ENCODE data around the gene AGRP.
"Not testable (repeated sequence)": the region's sequence is repeated elsewhere in the genome, so short reads cannot be mapped to it uniquely, and the experiment has no call there.

Gene AGRP

GRCh38 chr16:67517661-67518423, 34.5 kb upstream of the AGRP start:
- Histone ChIP-seq H3K4me1 (ENCODE audit: insufficient read depth, low read length) (peaks cover 2% of the 10 kb centered on the region), H3K4me3 (ENCODE audit: low read length) (no peak overlapping the region), H3K9me3 (ENCODE audit: low read length) (no peaks in the 10 kb centered on the region), H3K27me3 (ENCODE audit: insufficient read depth, low read length) (no peaks in the 10 kb centered on the region), H2AFZ (ENCODE audit: low read depth, low read length) (no peak overlapping the region), H3K36me3 (ENCODE audit: insufficient read depth, low read length) (no peaks in the 10 kb centered on the region)

- no peaks in the 10 kb centered on the region for H3K9me3 ChIP-seq (ENCODE audit: low read length)
- H3K4me3 ChIP-seq (ENCODE audit: low read length): no peak overlapping the region
- H3K27me3 ChIP-seq (ENCODE audit: insufficient read depth, low read length): no peaks in the 10 kb centered on the region
- no peak overlapping the region for H2AFZ ChIP-seq (ENCODE audit: low read depth, low read length)
- peaks cover 2% of the 10 kb centered on the region for H3K4me1 ChIP-seq (ENCODE audit: insufficient read depth, low read length)
- H3K36me3 ChIP-seq (ENCODE audit: insufficient read depth, low read length): no peaks in the 10 kb centered on the region
These were observed 33.8 kb upstream of the AGRP start for GRCh38 chr16:67517155-67517445.

GRCh38 chr16:67516296-67517154, 33.2 kb upstream of the AGRP start:
- no peak overlapping the region for H2AFZ ChIP-seq (ENCODE audit: low read depth, low read length)
- H3K4me3 ChIP-seq (ENCODE audit: low read length): no peak overlapping the region
- no peaks in the 10 kb centered on the region for H3K36me3 ChIP-seq (ENCODE audit: insufficient read depth, low read length)
- peaks cover 2% of the 10 kb centered on the region for H3K4me1 ChIP-seq (ENCODE audit: insufficient read depth, low read length)
- H3K27me3 ChIP-seq (ENCODE audit: insufficient read depth, low read length): no peaks in the 10 kb centered on the region
- H3K9me3 ChIP-seq (ENCODE audit: low read length): no peaks in the 10 kb centered on the region

GRCh38 chr16:67514382-67514828, 31.1 kb upstream of the AGRP start:
- H3K9me3 ChIP-seq (ENCODE audit: low read length): no peaks in the 10 kb centered on the region
- no peaks in the 10 kb centered on the region for H3K36me3 ChIP-seq (ENCODE audit: insufficient read depth, low read length)
- H2AFZ ChIP-seq (ENCODE audit: low read depth, low read length): no peak overlapping the region
- H3K27me3 ChIP-seq (ENCODE audit: insufficient read depth, low read length): no peaks in the 10 kb centered on the region
- H3K4me1 ChIP-seq (ENCODE audit: insufficient read depth, low read length): no peaks in the 10 kb centered on the region
- no peak overlapping the region for H3K4me3 ChIP-seq (ENCODE audit: low read length)

GRCh38 chr16:67513892-67514291, 30.5 kb upstream of the AGRP start:
- H2AFZ ChIP-seq (ENCODE audit: low read depth, low read length); H3K4me3 ChIP-seq (ENCODE audit: low read length); H3K36me3 ChIP-seq (ENCODE audit: insufficient read depth, low read length); H3K4me1 ChIP-seq (ENCODE audit: insufficient read depth, low read length); H3K27me3 ChIP-seq (ENCODE audit: insufficient read depth, low read length); H3K9me3 ChIP-seq (ENCODE audit: low read length): not testable (repeated sequence)

- Histone ChIP-seq H3K4me3 (ENCODE audit: low read length) (no peak overlapping the region), H3K9me3 (ENCODE audit: low read length) (no peaks in the 10 kb centered on the region), H3K36me3 (ENCODE audit: insufficient read depth, low read length) (no peaks in the 10 kb centered on the region), H3K4me1 (ENCODE audit: insufficient read depth, low read length) (peaks cover 9% of the 10 kb centered on the region), H3K27me3 (ENCODE audit: insufficient read depth, low read length) (no peaks in the 10 kb centered on the region), H2AFZ (ENCODE audit: low read depth, low read length) (no peak overlapping the region)
These were observed 25.7 kb upstream of the AGRP start for GRCh38 chr16:67509016-67509415.

- no peak overlapping the region for H3K4me3 ChIP-seq (ENCODE audit: low read length)
- peaks cover 9% of the 10 kb centered on the region for H3K4me1 ChIP-seq (ENCODE audit: insufficient read depth, low read length)
- H3K36me3 ChIP-seq (ENCODE audit: insufficient read depth, low read length): no peaks in the 10 kb centered on the region
- no peak overlapping the region for H2AFZ ChIP-seq (ENCODE audit: low read depth, low read length)
- no peaks in the 10 kb centered on the region for H3K9me3 ChIP-seq (ENCODE audit: low read length)
- no peaks in the 10 kb centered on the region for H3K27me3 ChIP-seq (ENCODE audit: insufficient read depth, low read length)
These were observed 23.1 kb upstream of the AGRP start for GRCh38 chr16:67506468-67506867.

- no peaks in the 10 kb centered on the region for H3K36me3 ChIP-seq (ENCODE audit: insufficient read depth, low read length)
- H3K4me3 ChIP-seq (ENCODE audit: low read length): no peak overlapping the region
- H3K4me1 ChIP-seq (ENCODE audit: insufficient read depth, low read length): peaks cover 9% of the 10 kb centered on the region
- no peaks in the 10 kb centered on the region for H3K9me3 ChIP-seq (ENCODE audit: low read length)
- H2AFZ ChIP-seq (ENCODE audit: low read depth, low read length): no peak overlapping the region
- H3K27me3 ChIP-seq (ENCODE audit: insufficient read depth, low read length): no peaks in the 10 kb centered on the region
These were observed 21.0 kb upstream of the AGRP start for GRCh38 chr16:67504031-67505021.

GRCh38 chr16:67499106-67499505, 15.8 kb upstream of the AGRP start:
- Histone ChIP-seq H3K9me3 (ENCODE audit: low read length) (no peaks in the 10 kb centered on the region), H3K36me3 (ENCODE audit: insufficient read depth, low read length) (no peaks in the 10 kb centered on the region), H3K4me1 (ENCODE audit: insufficient read depth, low read length) (no peaks in the 10 kb centered on the region), H3K27me3 (ENCODE audit: insufficient read depth, low read length) (no peaks in the 10 kb centered on the region), H2AFZ (ENCODE audit: low read depth, low read length) (no peak overlapping the region), H3K4me3 (ENCODE audit: low read length) (no peak overlapping the region)

- no peak overlapping the region for H3K4me3 ChIP-seq (ENCODE audit: low read length)
- H3K9me3 ChIP-seq (ENCODE audit: low read length): peaks cover 2% of the 10 kb centered on the region
- H3K4me1 ChIP-seq (ENCODE audit: insufficient read depth, low read length): peaks cover 11% of the 10 kb centered on the region
These were observed 7.2 kb upstream of the AGRP start for GRCh38 chr16:67490335-67491096.

GRCh38 chr16:67489401-67490083, 6.2 kb upstream of the AGRP start:
- Histone ChIP-seq H3K9me3 (ENCODE audit: low read length) (peaks cover 2% of the 10 kb centered on the region), H3K4me1 (ENCODE audit: insufficient read depth, low read length) (peaks cover 11% of the 10 kb centered on the region), H2AFZ (ENCODE audit: low read depth, low read length) (peak overlapping the region; percentile 66), H3K27me3 (ENCODE audit: insufficient read depth, low read length) (no peaks in the 10 kb centered on the region), H3K4me3 (ENCODE audit: low read length) (no peak overlapping the region), H3K36me3 (ENCODE audit: insufficient read depth, low read length) (peaks cover 5% of the 10 kb centered on the region)

More at GRCh38 chr16:67490335-67491096, 7.2 kb upstream of the AGRP start:
- peaks cover 2% of the 10 kb centered on the region for H3K36me3 ChIP-seq (ENCODE audit: insufficient read depth, low read length)
- H2AFZ ChIP-seq (ENCODE audit: low read depth, low read length): no peak overlapping the region
- no peaks in the 10 kb centered on the region for H3K27me3 ChIP-seq (ENCODE audit: insufficient read depth, low read length)

- H3K9me3 ChIP-seq (ENCODE audit: low read length); H3K4me3 ChIP-seq (ENCODE audit: low read length); H2AFZ ChIP-seq (ENCODE audit: low read depth, low read length); H3K36me3 ChIP-seq (ENCODE audit: insufficient read depth, low read length); H3K27me3 ChIP-seq (ENCODE audit: insufficient read depth, low read length): not testable (repeated sequence)
- H3K4me1 ChIP-seq (ENCODE audit: insufficient read depth, low read length): peaks cover 15% of the 10 kb centered on the region
These were observed 4.2 kb upstream of the AGRP start for GRCh38 chr16:67487561-67487960.

Measured in neuron (in vitro differentiated cells).